ENCODE results near the gene RUNX1. TPM values are rescaled to one million over a fixed set of nuclear protein-coding genes. Genes with fewer than 3 reads are reported as not detected.

The RUNX1 gene
- polyA plus RNA-seq, 3 donors, result 6.2 to 49.7 (median 8.7) TPM

DNA sequence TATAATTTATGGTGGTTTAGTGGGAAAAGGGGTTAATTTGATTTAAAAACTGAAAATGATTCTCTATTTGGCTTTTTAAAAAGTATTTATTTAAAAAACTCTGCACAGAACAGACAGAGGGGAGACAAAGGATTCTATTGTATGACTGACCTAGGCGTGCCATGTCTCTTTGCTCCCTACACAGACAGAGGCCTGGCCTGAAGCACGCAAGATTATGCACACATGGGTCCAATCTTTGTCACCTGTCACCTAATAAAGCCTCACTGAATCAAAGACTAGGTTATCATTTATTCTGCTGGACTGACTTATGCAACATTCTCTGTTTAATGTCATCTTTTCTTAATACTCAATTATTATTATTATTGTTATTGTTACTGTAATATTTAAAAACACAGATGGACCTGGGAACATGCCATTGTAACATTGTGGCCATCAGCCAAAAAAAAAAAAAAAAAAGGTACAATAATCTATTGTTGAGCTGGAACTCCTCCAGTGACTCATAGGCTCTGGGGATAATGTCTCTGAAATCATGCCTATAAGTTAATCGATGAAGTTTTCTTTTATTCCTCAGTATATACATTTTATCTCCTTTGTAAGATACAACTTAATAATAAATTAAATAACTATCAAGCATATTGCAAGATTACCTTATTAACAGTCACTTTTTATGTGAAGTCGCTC lies 112.1 kb downstream of the RUNX1 start:
- Histone ChIP-seq H3K27me3 (ENCODE audit: control insufficient read depth in 2 of 2, insufficient read depth in 2 of 2, low read length in 2 of 2) (no peaks in the 10 kb centered on the region), H3K4me1 (ENCODE audit: control insufficient read depth in 1 of 2, insufficient read depth in 2 of 2, low read length in 2 of 2) (peaks cover 42 to 70% of the 10 kb centered on the region in 2 donors), H3K4me3 (replicated peaks in 1 of 3; ENCODE audit: low read depth in 2 of 3, low read length in 3 of 3) (no peak overlapping the region), H3K9me3 (replicated peaks in 1 of 2; ENCODE audit: control insufficient read depth in 1 of 2, insufficient read depth in 1 of 2, low read length in 2 of 2) (no peaks in the 10 kb centered on the region), H3K9ac (ENCODE audit: insufficient read depth, low read length, poor library complexity, severe bottlenecking) (no peak overlapping the region), H4K20me1 (ENCODE audit: insufficient read depth, low read length) (peaks cover 11% of the 10 kb centered on the region), H3K27ac (ENCODE audit: low read depth in 1 of 2, low read length in 2 of 2) (no peak overlapping the region), H3K79me2 (ENCODE audit: insufficient read depth, low read length) (peaks cover 100% of the 10 kb centered on the region), H3K4me2 (replicated peaks; ENCODE audit: extremely low read depth, low read length, poor library complexity, severe bottlenecking) (no peak overlapping the region), H2AFZ (ENCODE audit: insufficient read depth, low read depth, low read length, poor library complexity, severe bottlenecking) (no peak overlapping the region), H3K36me3 (replicated peaks in 1 of 2; ENCODE audit: control insufficient read depth in 1 of 2, insufficient read depth in 2 of 2, low read length in 2 of 2) (no peaks in the 10 kb centered on the region)
- WGBS (ENCODE audit: insufficient coverage), result 100% methylated on average over 1 of the region's 4 CpGs
- Mint-ChIP-seq H3K36me3 (no peaks in the 10 kb centered on the region), H3K9me3 (no peaks in the 10 kb centered on the region), H3K27ac (no peak overlapping the region), H3K4me1 (peaks cover 81% of the 10 kb centered on the region), H3K4me3 (no peak overlapping the region), H3K27me3 (ENCODE audit: low read depth in 3 of 3) (peaks cover 0 to 2% (median 0%) of the 10 kb centered on the region in 3 donors)
- TF ChIP-seq, protein P1, sequence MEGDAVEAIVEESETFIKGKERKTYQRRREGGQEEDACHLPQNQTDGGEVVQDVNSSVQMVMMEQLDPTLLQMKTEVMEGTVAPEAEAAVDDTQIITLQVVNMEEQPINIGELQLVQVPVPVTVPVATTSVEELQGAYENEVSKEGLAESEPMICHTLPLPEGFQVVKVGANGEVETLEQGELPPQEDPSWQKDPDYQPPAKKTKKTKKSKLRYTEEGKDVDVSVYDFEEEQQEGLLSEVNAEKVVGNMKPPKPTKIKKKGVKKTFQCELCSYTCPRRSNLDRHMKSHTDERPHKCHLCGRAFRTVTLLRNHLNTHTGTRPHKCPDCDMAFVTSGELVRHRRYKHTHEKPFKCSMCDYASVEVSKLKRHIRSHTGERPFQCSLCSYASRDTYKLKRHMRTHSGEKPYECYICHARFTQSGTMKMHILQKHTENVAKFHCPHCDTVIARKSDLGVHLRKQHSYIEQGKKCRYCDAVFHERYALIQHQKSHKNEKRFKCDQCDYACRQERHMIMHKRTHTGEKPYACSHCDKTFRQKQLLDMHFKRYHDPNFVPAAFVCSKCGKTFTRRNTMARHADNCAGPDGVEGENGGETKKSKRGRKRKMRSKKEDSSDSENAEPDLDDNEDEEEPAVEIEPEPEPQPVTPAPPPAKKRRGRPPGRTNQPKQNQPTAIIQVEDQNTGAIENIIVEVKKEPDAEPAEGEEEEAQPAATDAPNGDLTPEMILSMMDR (IDR thresholded peaks at IDR 0.05), result no peak
- intact Hi-C loops (cut with micrococcal nuclease), result loop anchor here in 1 of 2 donors (5.0 kb wide), 1 partner anchor 50 kb away; no protein-coding TSS in a partner anchor
- no peak for DNase-seq

DNA sequence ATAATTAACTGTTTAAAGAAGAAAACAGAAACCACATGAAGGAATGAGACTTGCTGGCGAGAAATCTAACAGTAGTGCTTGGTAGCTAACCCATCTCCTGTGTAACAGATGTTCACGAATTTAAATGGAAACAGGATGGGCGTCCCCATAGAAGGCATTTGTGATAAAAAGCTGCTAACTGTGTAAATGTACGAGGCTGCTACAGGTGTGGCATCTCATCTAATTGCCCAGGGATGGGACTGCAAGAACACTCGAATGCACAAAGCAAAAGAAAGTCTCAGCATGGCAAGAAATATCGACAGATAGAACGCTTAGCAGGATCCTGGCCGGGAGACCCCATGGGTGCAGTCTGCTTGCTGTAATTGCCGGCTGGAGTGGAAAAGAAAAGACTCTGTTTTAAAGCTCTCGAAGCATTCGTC lies 112.7 kb downstream of the RUNX1 start:
- Mint-ChIP-seq H3K27me3 (ENCODE audit: low read depth in 3 of 3) (peaks cover 0 to 2% (median 0%) of the 10 kb centered on the region in 3 donors), H3K9me3 (no peaks in the 10 kb centered on the region), H3K36me3 (no peaks in the 10 kb centered on the region), H3K27ac (peak overlapping the region in 1 of 7 donors; percentile 7), H3K4me3 (no peak overlapping the region), H3K4me1 (peaks cover 82% of the 10 kb centered on the region)
- TF ChIP-seq, protein P1 (IDR thresholded peaks at IDR 0.05), result no peak
- no peaks in the 10 kb centered on the region for H3K9me3 ChIP-seq (replicated peaks in 1 of 2; ENCODE audit: control insufficient read depth in 1 of 2, insufficient read depth in 1 of 2, low read length in 2 of 2)
- peaks cover 9% of the 10 kb centered on the region for H4K20me1 ChIP-seq (ENCODE audit: insufficient read depth, low read length)
- no peak overlapping the region for H3K4me2 ChIP-seq (replicated peaks; ENCODE audit: extremely low read depth, low read length, poor library complexity, severe bottlenecking)
- H3K36me3 ChIP-seq (replicated peaks in 1 of 2; ENCODE audit: control insufficient read depth in 1 of 2, insufficient read depth in 2 of 2, low read length in 2 of 2), result no peaks in the 10 kb centered on the region
- H3K27me3 ChIP-seq (ENCODE audit: control insufficient read depth in 2 of 2, insufficient read depth in 2 of 2, low read length in 2 of 2), result no peaks in the 10 kb centered on the region
- no peak for DNase-seq
- peak overlapping the region in 1 of 2 donors; percentile 28 for H3K27ac ChIP-seq (ENCODE audit: low read depth in 1 of 2, low read length in 2 of 2)
- intact Hi-C loops (cut with micrococcal nuclease), result loop anchor here in 1 of 2 donors (5.0 kb wide), 1 partner anchor 51 kb away; no protein-coding TSS in a partner anchor
- 50% methylated on average over 6 of the region's 11 CpGs for WGBS (ENCODE audit: insufficient coverage)
- H2AFZ ChIP-seq (ENCODE audit: insufficient read depth, low read depth, low read length, poor library complexity, severe bottlenecking), result no peak overlapping the region
- peaks cover 100% of the 10 kb centered on the region for H3K79me2 ChIP-seq (ENCODE audit: insufficient read depth, low read length)
- H3K4me1 ChIP-seq (ENCODE audit: control insufficient read depth in 1 of 2, insufficient read depth in 2 of 2, low read length in 2 of 2), result peaks cover 42 to 70% of the 10 kb centered on the region in 2 donors
- H3K9ac ChIP-seq (ENCODE audit: insufficient read depth, low read length, poor library complexity, severe bottlenecking), result no peak overlapping the region
- no peak overlapping the region for H3K4me3 ChIP-seq (replicated peaks in 1 of 3; ENCODE audit: low read depth in 2 of 3, low read length in 3 of 3)
